GM21528 (cell line): ENCODE data around the gene PTPRF.

Experiments used
- ATAC-seq: cut with Tn5 transposase; IDR thresholded peaks from one replicate; pipeline ENCODE4 v1.9.1; 2021; ENCODE audit warnings: mild to moderate bottlenecking, moderate library complexity; ENCODE audit not compliant: unreplicated experiment, low FRiP score

The PTPRF gene

GRCh38 chr1:43549921-43550597 is 19.4 kb downstream of the PTPRF start:
- no peak for ATAC-seq

- no peak for ATAC-seq
Measured at GRCh38 chr1:43550598-43551246, 20.0 kb downstream of the PTPRF start.

- no peak for ATAC-seq
Measured at GRCh38 chr1:43551396-43551888, 20.8 kb downstream of the PTPRF start.

GRCh38 chr1:43552059-43552742 is 21.5 kb downstream of the PTPRF start:
- ATAC-seq: no peak

- no peak for ATAC-seq
Measured at GRCh38 chr1:43552813-43553212, 22.1 kb downstream of the PTPRF start.

GRCh38 chr1:43554444-43554992 is 23.8 kb downstream of the PTPRF start:
- no peak for ATAC-seq

- ATAC-seq: no peak
Measured at GRCh38 chr1:43556782-43557181, 26.1 kb downstream of the PTPRF start.

- no peak for ATAC-seq
Measured at GRCh38 chr1:43557744-43558245, 27.1 kb downstream of the PTPRF start.

GRCh38 chr1:43558346-43558841 is 27.7 kb downstream of the PTPRF start:
- ATAC-seq: no peak

- ATAC-seq: no peak
Measured at GRCh38 chr1:43559714-43560113, 29.0 kb downstream of the PTPRF start.

GRCh38 chr1:43560286-43560685 is 29.6 kb downstream of the PTPRF start:
- no peak for ATAC-seq

- ATAC-seq: no peak
Measured at GRCh38 chr1:43563876-43564539, 33.3 kb downstream of the PTPRF start.

GRCh38 chr1:43564551-43565348 is 34.1 kb downstream of the PTPRF start:
- no peak for ATAC-seq

- ATAC-seq: no peak
Measured at GRCh38 chr1:43565600-43566360, 35.1 kb downstream of the PTPRF start.

GRCh38 chr1:43566382-43567044 is 35.8 kb downstream of the PTPRF start:
- ATAC-seq: no peak

GRCh38 chr1:43569175-43569574 is 38.5 kb downstream of the PTPRF start:
- ATAC-seq: no peak

- no peak for ATAC-seq
Measured at GRCh38 chr1:43570277-43570676, 39.6 kb downstream of the PTPRF start.

- no peak for ATAC-seq
Measured at GRCh38 chr1:43570715-43571114, 40.0 kb downstream of the PTPRF start.
